Muscle of arm (tissue), 14 donors: ENCODE data around the gene SLC16A14. TPM values are rescaled to one million over a fixed set of nuclear protein-coding genes. Genes with fewer than 3 reads are reported as not detected.
"Not testable (repeated sequence)": the region's sequence is repeated elsewhere in the genome, so short reads cannot be mapped to it uniquely, and the experiment has no call there.

Experiments used
- DNase-seq: peaks from one replicate; pipeline ENCODE4 v3.0.0-alpha.2; 2013
- long read RNA-seq, 11 donors: transcript quantifications; one replicate each; lab custom pipeline, GENCODE V29; 2026
- polyA plus RNA-seq, 12 donors: library from polyadenylated mRNA; unstranded; fragments of 120-200 nt; gene quantifications; one replicate each; pipeline ENCODE4 v1.2.1, GENCODE V29; 2013; ENCODE audit not compliant: insufficient read length in 12 of 12

SLC16A14 gene, protein sequence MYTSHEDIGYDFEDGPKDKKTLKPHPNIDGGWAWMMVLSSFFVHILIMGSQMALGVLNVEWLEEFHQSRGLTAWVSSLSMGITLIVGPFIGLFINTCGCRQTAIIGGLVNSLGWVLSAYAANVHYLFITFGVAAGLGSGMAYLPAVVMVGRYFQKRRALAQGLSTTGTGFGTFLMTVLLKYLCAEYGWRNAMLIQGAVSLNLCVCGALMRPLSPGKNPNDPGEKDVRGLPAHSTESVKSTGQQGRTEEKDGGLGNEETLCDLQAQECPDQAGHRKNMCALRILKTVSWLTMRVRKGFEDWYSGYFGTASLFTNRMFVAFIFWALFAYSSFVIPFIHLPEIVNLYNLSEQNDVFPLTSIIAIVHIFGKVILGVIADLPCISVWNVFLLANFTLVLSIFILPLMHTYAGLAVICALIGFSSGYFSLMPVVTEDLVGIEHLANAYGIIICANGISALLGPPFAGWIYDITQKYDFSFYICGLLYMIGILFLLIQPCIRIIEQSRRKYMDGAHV
- 1 to 10 TPM in 10 of 12 donors, not detected in 2; 2.5 to 9.3 (median 3.7) TPM for polyA plus RNA-seq
- long read RNA-seq, donor 1, full-length matches to known transcripts = 1 of 1 reads
- long read RNA-seq, donor 1, partial matches to known transcripts = 0 of 1 reads
- long read RNA-seq, donor 1, other reads (novel, unspliced or antisense) = 0 of 1 reads
- long read RNA-seq, donor 2, full-length matches to known transcripts = 2 of 2 reads
- long read RNA-seq, donor 2, partial matches to known transcripts = 0 of 2 reads
- long read RNA-seq, donor 2, other reads (novel, unspliced or antisense) = 0 of 2 reads
- long read RNA-seq, donor 3, partial matches to known transcripts = 0 of 1 reads
- long read RNA-seq, donor 3, other reads (novel, unspliced or antisense) = 0 of 1 reads
- long read RNA-seq, donor 4 = 0 reads
- long read RNA-seq, donor 5 = 0 reads
- long read RNA-seq, donor 6 = 0 reads
- long read RNA-seq, donor 7, full-length matches to known transcripts = 1 of 1 reads
- long read RNA-seq, donor 7, partial matches to known transcripts = 0 of 1 reads
- long read RNA-seq, donor 7, other reads (novel, unspliced or antisense) = 0 of 1 reads
- long read RNA-seq, donor 8, partial matches to known transcripts = 0 of 1 reads
- long read RNA-seq, donor 8, other reads (novel, unspliced or antisense) = 0 of 1 reads
- long read RNA-seq, donor 9, full-length matches to known transcripts = 2 of 2 reads
- long read RNA-seq, donor 9, partial matches to known transcripts = 0 of 2 reads
- long read RNA-seq, donor 9, other reads (novel, unspliced or antisense) = 0 of 2 reads
- long read RNA-seq, donor 10, partial matches to known transcripts = 0 of 2 reads
- long read RNA-seq, donor 10, other reads (novel, unspliced or antisense) = 0 of 2 reads
- long read RNA-seq, donor 11, partial matches to known transcripts = 0 of 2 reads
- long read RNA-seq, donor 11, other reads (novel, unspliced or antisense) = 0 of 2 reads

DNA sequence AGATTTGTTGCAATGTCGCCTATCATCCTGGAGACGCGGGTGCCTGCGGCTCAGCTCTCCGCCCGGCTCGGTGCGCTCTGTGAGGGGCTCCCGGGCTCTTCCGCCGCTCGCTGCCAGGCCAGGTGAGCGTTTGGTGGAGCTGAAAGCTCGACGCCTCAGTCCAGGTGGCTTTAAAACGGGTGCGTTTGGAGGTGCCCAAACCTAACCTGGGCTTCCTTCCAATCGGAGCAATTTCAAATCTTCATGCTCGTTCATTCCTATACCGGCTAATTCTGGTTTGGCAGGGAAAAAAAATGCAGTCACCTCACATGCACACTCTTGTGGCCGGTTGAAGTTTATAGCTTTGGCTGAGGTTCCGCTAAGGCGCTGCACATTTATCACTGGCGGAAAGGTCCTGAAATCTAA lies at the start of gene SLC16A14:
SLC16A14 (minus strand) TSS at position 274 of the 405 bp plus-strand sequence. CDS start 9,572 bp downstream, outside the sequence.
- peak; percentile 64 for DNase-seq

DNA sequence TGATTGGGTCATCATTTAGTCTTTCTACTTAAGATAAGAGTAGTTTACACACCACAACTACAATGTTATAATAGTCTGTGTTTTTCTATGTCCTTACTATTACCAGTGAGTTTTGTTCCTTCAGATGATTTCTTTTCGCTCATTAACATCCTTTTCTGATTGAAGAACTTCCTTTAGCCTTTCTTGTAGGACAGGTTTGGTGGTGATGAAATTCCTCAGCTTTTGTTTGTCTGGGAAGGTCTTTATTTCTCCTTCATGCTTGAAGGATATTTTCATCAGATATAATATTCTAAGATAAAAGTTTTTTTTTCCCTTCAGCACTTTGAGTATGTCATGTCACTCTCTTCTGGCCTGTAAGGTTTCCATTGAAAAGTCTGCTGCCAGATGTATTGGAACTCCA lies 38.0 kb upstream of the SLC16A14 start:
- no peak for DNase-seq

DNA sequence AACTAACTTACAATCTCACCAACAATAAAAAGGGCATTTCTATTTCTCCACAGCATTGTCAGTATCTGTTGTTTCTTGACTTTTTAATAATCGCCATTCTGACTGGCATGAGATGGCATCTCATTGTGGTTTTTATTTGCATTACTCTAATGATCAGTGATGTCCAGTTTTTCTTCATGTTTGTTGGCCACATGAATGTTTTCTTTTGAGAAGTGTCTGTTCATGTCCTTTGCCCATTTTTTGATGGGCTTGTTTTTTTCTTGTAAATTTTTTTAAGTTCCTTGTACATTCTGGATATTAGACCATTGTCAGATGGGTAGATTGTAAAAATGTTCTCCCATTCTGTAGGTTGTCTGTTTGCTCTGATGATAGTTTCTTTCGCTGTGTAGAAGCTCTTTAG lies 33.2 kb upstream of the SLC16A14 start:
- not testable (repeated sequence) for DNase-seq

DNA sequence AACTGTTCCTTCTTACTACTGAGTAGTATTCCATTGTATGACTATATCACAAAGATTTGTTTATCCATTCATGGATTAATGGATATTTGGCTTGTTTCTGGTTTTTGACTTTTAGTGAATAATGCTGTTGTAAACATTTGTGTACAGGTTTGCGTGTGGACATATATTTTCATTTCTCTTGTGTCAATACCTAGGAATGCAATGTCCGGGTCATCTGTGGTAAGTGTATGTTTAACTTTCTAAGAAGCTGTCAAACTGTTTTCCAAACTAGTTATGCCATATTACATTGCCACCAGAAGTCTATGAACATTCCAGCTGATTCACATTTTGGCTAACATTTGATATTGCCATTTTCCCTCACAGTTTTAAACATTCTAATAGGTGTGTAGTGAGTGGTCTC lies 29.1 kb upstream of the SLC16A14 start:
- DNase-seq = no peak

DNA sequence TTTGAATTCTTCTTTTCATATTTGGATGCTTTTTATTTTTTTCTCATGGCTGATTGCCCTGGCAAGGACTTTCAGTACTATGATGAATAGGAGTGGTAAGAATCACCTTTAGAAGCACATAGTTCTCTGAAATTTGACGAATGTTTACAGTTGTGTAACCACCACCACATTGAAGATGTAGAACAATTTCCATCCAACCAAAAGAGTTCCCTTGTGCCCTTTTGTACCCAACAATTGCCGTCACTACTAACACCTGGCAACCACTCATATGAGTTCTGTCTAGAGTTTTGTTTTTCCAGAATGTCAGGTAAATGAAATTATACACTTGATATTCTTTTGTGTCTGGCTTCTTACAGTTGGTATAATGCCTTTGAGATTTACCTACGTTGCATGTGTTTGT lies 28.7 kb upstream of the SLC16A14 start:
- DNase-seq = no peak

DNA sequence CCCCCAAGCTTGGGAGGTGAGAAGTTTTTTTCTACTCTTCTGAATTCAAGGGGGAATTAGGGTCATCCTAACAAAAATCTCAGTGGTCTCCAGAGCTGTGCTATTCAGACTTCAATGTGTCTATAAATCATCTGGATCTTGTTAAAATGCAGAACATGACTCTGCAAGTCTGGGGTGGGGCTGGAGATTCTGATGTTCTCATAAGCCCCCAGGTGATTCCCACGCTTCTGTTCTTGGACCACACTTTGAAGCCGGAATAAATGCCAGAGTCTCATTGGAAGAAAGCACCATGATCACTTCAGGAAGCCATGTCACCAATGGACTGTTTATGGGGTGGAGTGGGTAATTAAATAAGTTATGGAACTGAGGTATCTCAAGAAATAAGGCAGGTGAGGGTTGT lies 22.2 kb upstream of the SLC16A14 start:
- DNase-seq = no peak

DNA sequence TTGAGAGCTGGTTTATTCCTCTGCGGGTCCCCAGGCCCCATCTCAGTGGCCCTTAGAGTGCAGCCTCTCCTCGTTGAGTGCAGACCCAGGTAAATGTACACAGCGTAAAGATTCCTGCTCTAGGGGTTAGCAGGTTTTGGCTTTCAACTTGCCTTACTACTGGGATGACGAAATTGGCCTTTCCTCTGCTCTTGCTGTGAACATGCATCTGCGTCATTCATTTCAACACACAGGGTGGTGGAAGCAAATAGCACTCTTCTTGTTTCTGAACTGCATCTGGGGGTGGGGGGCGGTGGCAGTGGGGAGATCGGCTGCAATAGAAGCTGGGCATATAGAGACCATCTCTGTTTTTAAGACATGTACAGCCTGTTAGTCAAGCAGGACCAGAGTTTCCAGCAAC lies 16.5 kb upstream of the SLC16A14 start:
- DNase-seq = no peak

DNA sequence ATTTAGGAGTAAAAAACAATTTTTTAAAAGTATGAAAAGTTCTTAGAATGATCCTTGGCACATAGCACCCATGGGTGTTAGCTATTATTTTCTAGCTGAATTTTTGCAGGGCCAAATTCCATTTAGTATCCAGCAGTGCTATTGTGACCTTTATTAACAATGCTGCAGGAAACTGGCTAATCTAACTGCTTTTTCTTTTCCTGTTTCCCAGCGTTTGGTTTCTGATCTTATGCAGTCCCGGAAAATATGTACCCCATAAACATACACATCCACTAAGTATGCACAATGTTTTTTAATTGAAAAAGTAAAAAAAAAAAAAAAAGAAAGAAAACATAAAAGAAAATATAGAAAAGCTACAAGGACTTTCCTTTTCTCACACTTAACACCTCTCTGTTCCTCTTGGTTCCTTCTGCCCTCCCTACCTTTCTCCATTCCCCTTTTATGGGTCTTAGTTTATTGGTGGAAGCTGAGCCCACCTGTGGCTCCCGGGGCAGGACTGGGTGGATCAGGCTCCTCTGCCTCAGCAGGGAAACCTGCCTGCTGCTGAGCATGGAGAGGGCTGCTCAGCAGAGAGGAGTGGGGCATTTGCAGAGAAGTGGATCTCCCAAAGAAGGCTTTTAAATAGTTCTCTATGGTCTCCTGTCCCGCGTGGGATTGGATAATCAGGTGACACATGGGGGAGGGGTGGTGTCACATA lies 9.3 kb upstream of the SLC16A14 start:
- DNase-seq = no peak

DNA sequence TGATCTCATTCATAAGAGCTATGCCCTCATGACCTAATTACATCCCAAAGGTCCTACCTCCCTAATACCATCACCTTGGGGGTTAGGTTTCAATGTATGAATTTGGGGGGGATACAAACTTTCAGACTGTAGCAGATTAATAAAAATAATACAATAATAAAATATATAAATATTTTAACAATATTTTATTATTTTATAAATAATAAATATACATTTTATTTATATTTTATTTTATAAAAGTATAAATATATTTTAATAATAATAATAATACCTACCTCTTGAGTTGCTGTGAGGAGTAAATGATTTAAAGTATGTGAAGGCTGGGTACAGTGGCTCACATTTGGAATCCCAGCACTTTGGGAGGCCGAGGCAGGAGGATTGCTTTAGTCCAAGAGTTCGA lies 8.1 kb upstream of the SLC16A14 start:
- DNase-seq = no peak

DNA sequence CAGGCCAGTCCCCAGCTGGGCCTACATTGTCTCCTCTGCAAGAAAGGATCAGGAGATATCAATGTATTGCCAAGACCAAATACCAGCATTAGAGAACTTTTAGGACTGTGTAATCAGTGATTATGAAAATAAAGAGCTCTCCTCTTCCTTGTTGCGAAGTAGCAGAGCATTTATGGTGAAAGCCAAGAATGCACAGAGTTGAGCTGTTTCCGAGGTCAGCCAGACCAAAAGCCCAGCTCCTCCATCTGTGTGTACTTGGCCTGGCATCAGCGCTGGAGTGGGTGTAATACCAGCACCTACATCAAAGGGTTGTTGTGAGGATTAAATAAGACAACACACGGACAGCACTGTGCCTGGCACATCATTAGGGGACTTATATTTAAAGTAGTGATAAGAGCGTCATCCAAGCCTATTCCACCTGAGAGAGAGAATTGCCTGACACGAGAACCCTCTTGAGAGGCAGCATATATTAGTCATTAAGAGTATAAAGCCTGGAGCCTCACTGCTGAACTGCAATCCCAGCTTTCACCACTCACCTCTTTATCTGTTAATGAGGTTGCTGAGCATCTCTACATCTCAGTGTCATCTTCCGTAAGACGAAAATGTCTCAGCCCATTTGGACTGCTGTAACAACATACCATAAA lies 7.4 kb upstream of the SLC16A14 start:
- DNase-seq = no peak

DNA sequence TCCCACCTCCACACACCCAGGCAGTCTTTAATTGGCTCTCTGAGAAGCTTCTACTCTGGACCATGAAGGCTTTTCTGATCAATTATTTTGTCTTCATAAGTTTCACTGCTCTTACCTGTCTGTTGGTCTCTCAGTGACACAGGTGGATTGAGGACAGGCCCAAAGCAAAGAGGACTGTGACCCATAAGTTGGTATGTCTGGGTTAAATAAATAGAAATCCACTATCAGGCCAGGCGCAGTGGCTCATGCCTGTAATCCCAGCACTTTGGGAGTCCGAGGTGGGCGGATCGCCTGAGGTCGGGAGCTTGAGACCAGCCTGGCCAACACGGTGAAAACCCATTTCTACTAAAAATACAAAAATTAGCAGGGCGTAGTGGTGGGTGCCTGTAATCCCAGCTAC lies 2.7 kb upstream of the SLC16A14 start:
- DNase-seq = no peak

DNA sequence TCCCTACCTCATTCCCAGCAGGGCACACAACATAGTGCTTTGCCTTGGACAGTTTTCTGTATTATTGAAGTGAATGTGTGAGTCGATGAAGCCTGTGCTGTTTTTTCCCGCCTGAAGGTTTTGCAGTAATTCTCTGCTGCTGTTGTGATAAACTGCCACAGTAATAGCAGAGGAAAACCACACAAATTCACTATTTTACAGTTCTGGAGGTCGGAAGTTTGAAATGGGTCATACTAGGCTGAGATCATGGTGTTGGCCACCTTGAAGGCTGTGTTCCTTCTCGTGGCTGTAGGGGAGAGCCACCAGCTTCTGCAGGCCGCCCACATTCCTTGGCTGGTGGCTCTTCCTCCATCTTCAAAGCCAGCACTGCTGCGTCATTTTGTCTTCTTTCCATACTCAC lies 678 bp upstream of the SLC16A14 start:
- DNase-seq = no peak

DNA sequence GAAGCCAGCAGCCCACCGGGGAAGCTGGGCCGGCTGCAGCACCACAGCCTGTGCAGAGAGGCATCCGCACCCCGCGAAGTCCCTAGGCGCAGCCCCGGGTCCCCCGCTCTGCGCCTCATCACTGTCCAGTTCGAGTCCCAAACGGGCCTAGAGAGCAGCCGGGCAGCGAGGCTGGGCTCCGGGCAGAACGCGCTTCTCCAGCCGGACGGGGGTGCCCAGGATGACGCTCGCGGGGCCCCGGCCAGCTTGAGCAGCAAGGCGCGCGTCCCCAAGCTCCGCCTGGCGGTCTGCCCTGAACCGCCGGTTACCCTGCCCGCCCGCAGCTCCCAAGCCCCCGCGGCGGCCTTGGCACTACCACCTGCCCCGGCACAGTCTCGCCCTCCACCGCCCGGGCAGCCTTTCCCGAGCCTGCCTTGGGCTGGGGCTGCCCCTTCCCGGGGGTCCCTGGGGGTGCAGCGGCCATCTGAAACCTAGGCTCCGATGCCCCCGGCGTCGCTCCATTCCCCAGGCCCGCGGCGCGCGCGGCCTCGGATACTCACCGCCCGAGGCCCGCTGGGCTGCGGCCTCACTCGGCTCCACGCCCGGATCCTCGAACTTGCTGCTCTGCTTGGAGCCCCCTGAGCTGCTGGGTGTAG lies 591 bp downstream of the SLC16A14 start:
- DNase-seq = peak; percentile 45

DNA sequence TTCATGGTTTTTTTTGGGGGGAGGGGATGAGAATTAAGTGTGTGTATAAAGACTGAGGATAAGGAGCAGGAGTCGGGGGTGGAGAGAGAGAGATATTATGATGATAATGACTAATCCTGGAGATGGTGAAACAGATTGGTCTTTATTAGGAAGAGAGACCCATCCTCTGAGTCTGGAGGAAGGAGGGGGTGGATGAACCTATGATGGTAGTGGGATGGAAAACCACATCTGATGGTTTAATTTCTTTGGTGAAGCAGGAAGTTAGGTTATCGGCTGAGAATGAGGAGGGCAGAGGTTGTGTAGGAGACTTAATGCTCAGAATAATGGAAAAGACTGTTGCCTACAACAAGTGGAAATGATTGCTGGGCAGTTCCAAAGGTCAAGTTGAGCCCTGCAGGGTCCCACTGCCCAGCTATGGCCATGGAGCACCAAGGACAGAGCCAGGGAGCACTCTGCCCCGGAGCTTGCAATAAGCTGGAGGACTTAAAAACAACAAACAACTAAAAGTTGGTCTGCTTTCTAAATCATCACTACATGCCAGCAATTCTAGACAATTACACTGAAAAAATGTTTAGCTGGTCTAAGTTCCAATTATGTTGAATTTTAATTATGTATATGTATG lies 7.9 kb downstream of the SLC16A14 start:
- no peak for DNase-seq

DNA sequence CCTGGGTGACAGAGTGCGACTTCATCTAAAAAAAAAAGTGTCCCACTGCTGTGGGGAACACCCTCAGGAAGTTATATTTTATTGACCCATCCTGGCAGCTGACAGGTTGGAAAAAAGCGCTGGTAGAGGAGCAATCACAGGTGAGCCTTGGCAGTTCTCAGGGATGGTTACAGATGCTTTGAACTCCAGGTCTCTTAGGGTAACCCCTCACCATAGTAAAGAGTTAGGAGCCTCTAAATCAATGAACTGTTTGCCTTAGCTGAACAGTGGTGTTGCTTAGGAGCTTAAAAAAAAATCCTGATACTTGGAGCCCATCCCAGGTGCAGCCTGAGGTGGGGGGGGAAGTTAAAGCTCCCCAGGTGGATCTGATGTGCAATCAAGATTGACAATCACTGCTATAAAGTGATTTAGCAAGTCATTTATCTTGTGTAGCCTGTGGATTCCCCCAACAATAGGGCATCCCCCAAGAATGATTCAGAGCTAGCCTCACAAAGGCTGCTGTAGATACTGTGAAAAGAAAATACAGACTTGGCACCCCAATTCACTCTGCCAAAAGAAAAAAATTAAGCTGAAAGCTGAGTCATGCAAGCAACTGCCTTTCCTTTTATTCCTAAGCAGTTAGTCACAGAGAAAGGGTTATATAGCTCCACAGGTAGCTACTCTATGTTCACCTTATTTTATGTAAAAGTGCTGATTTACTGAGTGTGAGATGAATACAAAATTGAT lies 14.8 kb downstream of the SLC16A14 start:
- no peak for DNase-seq

DNA sequence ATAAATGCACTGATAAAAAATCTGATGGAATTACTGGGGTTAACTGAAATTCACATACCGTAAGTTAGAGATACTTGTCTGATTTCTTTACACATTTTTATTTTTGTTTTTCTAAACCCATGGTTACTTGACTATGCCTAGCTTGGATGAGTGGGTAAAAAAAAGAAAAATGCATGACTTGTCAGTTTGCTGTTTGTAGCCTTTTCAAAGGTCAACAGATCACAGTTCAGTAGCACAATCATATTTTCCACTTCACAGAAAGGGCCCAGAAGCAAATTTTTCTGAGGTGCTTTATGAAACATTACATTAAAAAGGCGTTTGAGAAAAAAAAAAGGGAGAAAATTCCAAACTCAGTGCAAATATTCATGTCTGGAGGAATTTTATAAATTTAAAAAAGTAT lies 16.4 kb downstream of the SLC16A14 start:
- no peak for DNase-seq

DNA sequence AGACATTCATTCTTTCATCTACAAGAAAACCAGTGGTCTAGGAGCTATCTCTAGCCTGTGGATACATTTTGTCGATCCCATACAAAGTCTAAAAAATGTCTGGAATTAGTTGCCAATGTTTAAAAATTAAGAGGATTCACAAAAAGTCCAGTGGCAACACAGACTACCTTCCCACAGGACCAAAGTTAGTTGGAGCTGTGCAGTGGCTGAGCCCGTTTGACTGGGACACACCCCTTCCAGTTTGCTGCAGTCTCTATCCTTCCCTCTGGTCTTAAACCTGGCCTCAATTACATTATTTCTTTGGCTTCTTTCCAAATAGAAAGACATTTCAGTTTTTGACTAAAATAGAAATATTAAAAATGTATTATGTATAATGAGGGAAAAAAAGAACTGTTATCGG lies 18.6 kb downstream of the SLC16A14 start:
- no peak for DNase-seq

DNA sequence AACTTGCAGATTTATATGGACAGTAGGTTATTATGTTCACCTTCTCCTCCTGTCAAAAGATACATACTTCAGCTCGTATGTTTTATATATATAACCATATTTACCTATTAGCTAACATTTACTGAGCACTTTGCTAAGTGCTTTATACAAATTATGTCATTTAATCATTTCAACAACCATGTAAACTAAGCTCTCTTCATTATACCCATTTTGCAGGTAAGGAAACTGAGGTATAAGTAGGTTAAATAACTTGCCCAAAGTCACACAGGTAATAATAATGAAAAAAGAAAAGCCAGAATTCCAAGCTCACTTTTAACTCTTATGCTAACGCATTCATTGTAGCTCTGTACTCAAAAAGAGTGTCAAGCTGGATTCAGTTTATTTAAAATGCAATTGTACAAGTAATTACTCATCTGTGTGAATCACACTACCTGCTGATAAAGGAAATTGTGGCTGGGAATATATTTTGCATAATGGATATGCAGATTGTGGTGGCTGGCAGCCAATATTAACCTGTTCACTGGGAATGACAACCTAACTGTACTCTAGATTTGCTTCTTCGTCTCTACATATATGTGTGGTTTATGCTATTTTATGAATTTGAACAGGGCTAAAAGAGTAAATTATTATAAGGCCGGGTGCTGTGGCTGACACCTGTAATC lies 20.6 kb downstream of the SLC16A14 start:
- DNase-seq = no peak
